Ramos (cell line): ENCODE measurements around the gene MCM3.

Experiments used
- in situ Hi-C: fragments of 300-500 bp; cut with MboI; formaldehyde crosslinking; loops from one replicate; pipeline ENCODE4 v1.14.3; 2022; ENCODE audit warnings: low sequenced_read_pairs; ENCODE audit not compliant: unreplicated experiment

MCM3 gene

DNA sequence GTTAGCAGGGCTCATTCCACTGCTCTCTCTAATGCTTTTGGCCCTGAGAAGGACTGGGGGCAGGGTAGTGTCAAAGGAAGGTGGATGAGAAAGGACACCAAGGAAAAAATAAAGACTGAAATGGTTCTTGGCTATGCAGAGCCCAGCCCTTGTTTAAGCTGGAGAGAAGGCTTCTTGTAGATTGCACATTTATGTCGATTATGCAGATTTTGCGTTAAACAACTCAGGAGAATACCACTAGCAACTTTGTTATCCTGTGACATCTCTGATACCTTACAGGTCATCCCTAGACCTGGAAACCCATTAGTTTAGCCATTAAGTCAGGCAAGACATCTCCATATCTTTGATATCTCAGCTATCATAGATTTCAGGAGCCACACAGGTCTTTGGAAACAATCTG lies 29.1 kb downstream of the MCM3 start:
- in situ Hi-C loops = no loop called here

DNA sequence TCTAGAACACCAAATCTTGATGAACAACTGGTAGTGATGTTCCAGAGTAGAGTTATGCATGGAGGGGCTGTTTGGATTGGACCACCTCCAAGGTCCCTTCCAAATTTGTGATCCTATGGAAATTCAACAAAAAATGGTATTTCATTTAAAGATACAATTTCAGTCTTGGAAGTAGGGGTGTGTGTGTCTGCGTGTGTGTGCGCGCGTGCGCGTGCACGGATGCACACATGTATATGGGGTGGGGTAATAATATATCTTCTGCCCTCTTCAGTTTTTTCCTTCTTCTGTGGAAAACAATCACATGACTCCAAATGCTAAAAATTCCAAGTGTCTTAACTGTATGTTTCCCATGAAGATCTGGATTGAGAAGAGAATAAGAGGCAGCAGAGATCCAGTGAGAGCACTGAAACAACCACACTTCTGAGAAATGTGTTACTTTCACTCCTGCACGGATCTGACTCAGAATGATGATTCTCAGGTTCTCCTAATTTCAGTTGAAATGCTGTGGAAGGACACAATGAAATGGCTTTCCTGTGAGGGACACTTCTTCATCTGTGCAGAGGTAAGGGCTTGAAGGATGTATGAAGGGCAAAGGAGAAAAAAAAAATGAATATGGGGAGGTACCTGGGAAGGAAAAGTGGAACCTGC lies 29.7 kb downstream of the MCM3 start:
- in situ Hi-C loops = no loop called here

DNA sequence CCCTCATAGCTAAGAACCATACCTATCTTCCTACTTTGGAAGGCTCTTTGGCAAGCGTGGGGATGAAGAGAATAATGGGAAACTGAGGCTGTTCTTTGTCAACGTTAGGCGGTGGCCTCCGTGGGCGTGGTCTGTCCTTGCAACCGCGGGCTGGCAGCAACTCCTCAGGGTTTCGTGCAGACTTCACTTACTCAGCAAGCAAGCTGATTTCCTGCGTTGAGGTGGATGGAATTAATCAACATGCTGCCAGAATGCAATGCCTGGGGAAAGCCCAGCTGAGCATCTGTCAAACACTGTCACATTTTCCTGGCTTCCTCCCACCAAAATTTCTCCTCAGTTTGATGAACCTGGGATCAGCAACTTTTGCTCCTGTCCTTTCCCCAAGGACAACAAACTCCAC lies 31.0 kb downstream of the MCM3 start:
- in situ Hi-C loops = no loop called here

DNA sequence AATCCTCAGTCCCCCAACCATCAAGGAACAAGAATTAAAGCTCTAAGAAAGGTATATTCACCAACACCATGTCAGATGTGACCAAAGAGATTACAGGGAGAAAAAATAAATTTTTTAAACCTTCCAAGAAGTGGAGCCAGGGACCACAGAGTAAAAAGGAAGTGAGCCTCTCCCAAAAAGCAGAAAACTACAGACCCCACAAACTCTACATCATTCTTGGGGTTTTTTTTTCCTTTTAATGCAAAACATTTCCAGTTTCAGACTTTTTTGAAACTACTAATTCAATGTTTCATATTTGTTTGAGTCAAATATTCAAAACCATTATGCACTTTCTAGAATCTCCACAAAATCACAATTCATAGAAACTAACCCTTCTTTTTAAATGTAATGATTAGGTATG lies 33.4 kb downstream of the MCM3 start:
- in situ Hi-C loops = no loop called here

DNA sequence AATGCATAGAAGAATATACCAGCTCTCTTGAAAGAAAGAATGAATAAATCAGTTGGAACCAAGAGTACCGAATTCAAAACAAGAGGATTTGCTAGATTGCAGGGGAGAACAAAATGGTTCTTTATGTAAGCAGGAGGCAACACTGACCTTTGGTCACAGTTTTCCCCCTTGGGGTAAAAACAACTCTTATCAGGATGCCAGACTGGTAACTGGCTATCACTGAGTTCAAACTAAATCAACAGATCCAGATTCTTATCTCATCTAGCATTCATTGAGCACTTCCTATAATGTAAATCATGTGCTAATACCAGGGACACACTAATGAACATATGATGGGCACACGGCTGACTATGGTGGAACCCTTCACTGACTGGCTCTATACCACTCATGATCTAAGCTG lies 35.5 kb downstream of the MCM3 start:
- in situ Hi-C loops = no loop called here

DNA sequence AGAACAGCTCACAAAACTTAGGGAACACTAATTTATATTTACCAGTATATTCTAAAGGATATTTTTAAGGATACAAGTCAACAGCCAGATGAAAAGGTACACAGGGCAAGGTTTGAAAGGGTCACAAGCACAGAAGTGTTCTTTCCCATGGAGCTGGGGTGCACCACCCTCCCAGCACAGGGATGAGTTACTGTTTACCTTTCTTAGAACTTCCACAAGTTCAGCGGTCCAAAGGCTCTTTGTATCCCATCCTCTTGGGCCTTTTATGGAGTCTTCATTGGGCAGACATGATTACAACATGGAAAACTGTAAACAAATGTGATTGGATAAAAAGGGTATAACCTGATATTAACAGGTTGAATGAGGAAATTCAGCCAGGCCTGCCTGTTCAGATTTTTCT lies 39.1 kb downstream of the MCM3 start:
- in situ Hi-C loops = no loop called here

DNA sequence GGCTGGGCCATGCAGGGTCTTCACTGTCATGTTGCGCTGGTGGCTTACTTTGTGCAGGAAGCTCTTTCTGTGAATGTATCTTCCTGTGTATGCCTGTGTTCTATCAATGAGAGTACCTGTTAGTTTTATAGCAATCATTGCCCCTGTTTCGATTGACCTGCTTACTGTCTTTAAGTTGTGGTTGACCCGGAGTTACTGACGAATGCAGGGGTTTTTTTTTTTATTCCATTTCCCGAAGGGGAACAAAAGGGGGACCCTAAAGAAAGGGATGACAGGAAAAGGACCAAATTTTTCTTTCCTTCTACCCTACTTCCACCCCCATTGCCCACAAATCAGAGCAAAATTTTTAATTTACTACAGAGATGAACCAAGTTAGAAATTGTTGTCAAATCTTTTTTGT lies 40.1 kb downstream of the MCM3 start, which contains the start of gene IL17F:
IL17F (minus strand) TSS at position 101 of the 400 bp plus-strand sequence; CDS start at position 30, 71 bp downstream.
- in situ Hi-C loops = no loop called here

DNA sequence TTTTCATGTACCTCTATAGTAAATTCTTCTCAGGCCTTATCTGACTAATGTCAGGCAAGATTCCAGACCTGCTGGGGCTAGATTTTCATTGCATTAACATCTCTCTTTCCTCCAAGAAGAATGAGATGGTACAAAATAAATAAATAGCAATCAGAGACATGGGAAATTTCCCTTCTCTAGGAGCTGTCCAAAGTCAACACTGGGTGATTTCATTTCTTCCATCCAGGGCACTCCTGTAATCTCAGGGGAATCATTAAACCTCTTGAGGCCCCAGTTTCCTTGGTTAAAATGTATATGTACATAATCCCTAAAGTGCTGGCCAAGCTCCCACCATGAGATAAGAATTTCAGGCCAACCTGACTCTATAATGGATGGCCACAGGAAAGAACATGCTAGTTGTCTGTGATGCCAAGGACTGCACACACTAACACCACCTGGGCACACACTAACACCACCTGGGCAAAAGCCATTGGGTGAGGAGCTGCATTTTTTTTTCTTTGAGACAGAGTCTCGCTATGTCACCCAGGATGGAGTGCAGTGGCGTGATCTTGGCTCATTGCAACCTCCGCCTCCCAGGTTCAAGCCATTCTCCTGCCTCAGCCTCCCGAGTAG lies 41.2 kb downstream of the MCM3 start:
- in situ Hi-C loops = no loop called here

DNA sequence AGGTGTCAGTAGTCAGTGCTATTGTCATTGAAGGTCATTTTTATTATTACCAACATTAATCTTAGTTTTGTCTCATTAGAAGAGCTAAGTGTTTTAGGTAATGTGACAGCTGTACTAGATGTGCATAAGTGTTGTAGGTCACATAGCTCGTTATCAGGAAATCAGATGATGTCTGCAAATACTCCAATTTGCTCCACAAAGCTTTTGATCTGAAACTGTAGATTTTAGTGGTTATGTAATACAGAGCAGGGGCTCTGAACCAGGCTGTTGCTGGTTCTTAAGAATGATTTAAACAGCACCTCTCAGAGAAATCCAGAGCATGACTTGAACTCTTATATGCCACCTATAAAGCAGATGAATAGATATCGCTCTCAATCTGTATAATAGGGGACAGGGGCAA lies 42.7 kb downstream of the MCM3 start:
- in situ Hi-C loops = no loop called here

DNA sequence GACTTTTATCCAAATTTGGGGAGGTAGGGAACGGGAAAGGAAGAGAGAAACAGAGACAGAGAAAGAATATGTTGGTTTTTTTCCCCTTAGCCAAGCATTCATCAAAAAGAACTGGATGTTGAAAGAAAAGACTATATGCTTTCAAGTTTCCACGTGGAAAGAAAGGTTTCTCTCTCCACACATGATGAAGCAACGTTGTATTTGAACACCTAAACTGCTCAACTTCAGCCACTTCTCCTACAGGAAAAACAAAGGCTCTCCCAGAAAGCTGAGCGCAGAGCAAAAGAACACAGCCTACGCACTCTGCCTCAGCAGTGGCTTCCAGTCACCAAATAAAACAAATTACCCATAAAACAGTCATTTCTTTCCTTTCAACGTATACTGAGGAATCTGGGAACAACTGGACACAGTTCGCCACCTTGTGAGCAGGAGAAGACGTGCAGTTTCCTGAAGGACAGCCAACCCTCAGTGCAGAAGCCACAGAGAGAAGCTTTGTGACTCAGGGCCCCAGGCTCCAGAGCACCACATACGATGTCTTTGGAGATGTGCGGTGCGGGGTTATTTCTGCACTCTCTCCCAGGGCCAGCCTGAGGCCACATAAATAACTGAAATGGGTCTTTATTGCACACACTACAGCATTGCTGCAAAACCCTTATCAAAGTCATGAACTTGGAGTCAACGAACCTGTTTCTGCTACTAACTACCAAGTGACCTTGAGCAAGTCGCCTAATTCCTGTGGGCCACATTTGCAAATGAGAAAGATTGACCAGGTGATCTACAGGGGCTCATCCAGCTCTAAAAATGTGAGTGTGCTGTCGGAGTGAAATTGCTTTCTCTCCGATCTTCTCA lies 50.3 kb downstream of the MCM3 start:
- in situ Hi-C loops = no loop called here

DNA sequence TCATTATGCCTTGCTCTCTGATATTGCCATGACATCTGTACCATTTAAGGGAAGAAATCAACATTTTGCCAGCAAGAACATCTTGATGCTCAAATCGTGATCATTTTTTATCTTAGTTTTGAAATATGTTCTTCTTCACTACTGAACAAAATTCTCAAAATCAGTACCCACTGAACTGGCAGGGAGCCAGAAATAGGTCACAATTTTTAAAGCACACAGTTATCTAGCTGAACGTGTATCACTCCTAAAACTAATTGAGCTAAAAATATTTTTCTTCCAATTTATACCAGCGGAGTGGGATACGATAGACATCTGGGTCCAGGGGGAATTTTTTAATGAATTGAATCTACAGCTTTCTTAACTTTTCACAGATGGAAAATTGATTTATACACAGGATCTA lies 51.5 kb downstream of the MCM3 start:
- in situ Hi-C loops = no loop called here

DNA sequence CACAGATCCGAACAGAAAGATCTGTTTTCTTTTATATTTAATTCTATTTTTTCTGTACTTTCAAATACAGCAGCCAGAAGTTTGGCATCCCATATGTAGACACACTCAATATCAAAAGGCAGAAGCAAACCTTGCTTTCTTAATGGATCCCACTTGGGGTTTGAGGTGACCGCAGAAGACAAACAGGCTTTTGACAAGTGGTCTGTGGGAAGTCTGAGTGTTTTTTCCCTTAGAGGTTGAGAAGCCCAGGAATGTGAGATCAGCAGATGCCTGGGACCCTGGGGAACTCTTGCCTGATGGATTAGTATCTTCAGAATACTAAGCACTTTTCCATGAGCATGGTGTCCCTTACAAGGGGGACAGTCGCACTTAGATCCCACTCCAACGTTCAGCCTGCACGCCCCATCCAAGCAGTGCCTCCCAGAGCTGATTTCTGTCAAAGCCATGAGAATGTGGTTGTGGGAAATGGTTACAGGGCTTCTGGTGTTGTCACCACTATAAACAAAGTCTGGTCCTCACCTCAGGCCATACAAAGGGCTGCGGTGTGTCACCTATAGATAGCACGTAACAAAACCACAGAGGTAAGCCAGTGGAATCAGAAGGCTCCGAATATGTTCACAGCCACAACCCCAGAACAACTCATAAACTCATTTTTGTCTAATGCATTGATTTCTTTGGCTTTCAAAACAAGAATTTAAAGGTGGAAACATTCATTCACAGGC lies 53.0 kb downstream of the MCM3 start:
- in situ Hi-C loops = no loop called here

DNA sequence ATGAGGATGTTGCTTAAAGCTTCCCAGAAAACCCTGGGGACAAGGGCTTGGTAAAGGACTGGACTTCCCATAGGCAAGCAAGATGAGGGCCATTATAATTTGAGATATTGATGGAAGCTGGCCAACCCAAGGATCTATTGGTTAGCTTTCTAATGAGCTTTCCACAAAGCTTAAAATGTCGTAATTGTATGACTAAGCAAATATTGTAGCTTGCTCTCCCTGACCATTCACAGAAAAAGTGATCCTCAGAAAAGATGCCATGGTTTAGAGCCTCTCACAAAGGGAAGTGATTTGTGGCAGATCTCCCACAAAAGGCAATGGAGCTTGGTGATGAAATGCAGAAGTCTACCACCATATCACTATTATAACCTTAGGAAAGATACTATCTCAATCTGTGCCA lies 53.9 kb downstream of the MCM3 start:
- in situ Hi-C loops = no loop called here

DNA sequence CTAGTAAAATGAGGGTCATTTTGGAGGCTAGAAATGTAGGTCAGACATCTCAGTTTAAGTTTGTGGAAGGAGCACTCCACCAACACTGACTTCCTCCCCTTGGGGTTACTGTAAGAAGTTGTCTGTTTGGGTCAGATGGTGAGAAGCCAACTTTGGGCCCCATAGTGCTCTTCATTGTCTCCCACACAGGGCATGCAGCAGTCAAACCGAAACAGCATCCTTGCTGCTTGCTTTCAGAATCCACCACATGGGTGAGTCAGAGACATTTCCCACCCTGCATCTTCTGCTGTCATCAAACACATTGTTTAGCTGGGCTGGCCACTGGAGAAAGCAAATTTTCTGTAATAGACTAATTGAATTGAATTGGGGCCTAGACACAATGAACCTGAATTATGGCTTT lies 57.0 kb downstream of the MCM3 start:
- in situ Hi-C loops = no loop called here

DNA sequence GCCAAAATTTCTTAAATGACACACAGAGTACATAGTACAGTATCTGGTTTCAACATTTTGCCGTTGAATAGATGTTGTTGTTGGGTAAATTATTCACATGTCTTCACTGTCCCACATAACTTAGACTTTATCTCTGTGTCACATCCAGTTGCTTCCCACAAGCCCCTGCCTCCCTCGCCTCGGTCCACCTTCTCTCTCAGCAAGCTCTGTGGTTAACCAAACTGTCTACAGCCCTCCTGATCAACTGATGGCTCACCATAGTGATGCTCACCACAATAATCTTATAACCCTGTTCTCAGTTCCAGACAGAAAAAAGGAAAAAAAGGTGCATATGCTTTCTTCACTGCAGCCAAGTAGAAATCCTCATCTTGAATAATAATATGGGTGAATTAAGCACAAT lies 63.2 kb downstream of the MCM3 start:
- in situ Hi-C loops = no loop called here

DNA sequence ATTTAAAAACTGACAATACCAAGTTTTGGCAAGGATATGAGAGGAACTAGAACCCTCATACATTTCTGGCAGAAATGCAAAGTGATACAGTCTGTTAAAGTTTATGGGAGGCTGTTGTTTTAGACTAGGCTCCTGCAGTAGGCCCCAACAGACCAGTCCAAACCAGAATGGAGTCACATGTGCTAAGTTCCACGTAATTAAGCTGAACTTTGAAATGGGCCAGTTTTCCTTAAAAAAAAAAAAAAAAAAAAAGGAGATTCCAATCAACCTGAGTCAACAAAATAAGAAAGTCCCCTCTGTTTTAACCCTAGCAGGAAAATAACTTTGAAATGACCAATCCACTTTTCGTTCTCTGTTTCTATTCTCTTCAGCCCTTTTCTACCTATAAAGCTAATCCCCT lies 66.8 kb downstream of the MCM3 start:
- in situ Hi-C loops = no loop called here

DNA sequence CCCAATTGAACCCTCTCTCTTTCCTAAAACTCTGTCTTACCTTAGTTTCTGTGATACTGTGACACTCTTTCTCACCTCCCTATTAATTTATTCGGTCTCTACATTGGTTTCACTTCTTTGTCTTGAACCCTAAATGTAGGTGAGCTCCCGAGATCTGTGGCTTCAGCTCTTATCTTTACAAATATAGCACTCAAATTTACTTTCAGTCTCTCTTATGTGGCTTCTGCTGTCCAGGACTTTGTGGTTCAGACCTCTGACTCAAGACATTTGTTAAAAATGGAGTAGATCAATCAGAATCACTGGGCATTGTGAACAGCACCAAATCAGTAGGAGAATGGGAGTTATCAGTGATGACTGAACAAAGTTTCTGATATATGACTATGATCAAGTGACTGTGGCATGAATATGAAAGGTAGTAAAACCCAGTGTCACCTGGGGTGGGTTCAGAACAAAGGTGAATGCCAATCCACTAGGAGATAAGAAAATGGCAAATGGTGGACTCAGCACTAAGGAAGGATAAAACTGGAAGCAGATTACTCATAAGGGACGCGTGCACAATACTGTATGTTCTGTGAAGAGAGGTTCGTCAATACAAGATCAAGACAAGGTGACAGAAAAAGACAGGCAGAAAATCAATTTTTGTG lies 67.5 kb downstream of the MCM3 start:
- in situ Hi-C loops = no loop called here

DNA sequence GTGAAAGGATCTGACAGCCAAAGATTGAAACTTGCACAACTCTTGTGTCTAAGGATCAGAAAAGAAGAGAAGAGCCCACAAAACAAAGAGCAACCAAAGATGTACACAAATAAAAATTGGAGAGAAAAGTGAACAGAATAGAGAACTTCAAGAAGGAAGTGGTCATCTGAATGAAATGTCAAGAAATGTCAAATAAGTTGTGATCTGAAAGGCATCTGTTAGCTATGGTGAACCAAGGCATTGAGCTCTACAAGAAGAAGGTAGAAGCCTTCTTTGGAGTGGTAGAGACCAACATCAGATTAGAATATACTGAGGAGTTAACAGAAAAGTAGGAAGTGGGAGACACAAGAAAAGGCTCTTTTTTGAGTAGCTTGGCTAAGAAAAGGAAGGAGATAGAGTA lies 68.8 kb downstream of the MCM3 start:
- in situ Hi-C loops = no loop called here
